PC-3 (cell line): ENCODE measurements around the gene CEL. TPM values are rescaled to one million over a fixed set of nuclear protein-coding genes. Genes with fewer than 3 reads are reported as not detected.

Experiments used
- ATAC-seq: fragments of 200-7000 bp; cut with Tn5 transposase; 2 replicates; pipeline ENCODE4 v1.9.1; 2020; ENCODE audit warnings: mild to moderate bottlenecking, moderate library complexity
- BruUV-seq: library from RNA; stranded (reverse); fragments of 400-500 nt; replicated peaks from 2 replicates; lab custom pipeline; 2021; lab: Mats Ljungman, UMichigan
- CTCF ChIA-PET: fragments of 300-600 bp; sonication (Branson Sonifier 250); formaldehyde crosslinking; loops from one replicate; lab custom pipeline; 2022; ENCODE audit warnings: antibody characterized with exemption; lab: Charles Lee
- POLR2A ChIA-PET: fragments of 300-600 bp; sonication (Branson Sonifier 250); formaldehyde crosslinking; loops from one replicate; lab custom pipeline; 2022; ENCODE audit warnings: antibody characterized with exemption; ENCODE audit not compliant: unreplicated experiment; lab: Charles Lee
- DNase-seq: peaks from one replicate; pipeline ENCODE4 v3.0.0-alpha.2; 2015
- H2AFZ ChIP-seq: fragments of 300-600 bp; sonication (generic); 2 replicates; pipeline ENCODE4 v1.6.0; 2016; ENCODE audit warnings: antibody characterized with exemption, low read length
- H3F3A ChIP-seq: fragments of 300-600 bp; sonication (generic); one replicate; pipeline ENCODE4 v1.6.0; 2017; ENCODE audit warnings: antibody characterized with exemption, low read length, control low read depth, mild to moderate bottlenecking; ENCODE audit not compliant: unreplicated experiment
- H3K27ac ChIP-seq: fragments of 300-600 bp; sonication (generic); 2 replicates; pipeline ENCODE4 v1.5.1; 2016; ENCODE audit warnings: mild to moderate bottlenecking, low read length
- H3K27me3 ChIP-seq: fragments of 300-600 bp; sonication (generic); 2 replicates; pipeline ENCODE4 v1.6.1; 2016; ENCODE audit warnings: low read length, mixed read lengths
- H3K36me3 ChIP-seq: fragments of 300-600 bp; sonication (generic); 2 replicates; pipeline ENCODE4 v1.6.1; 2016; ENCODE audit warnings: low read depth, mixed run types, low read length, mixed read lengths
- H3K4me1 ChIP-seq: fragments of 300-600 bp; sonication (generic); 2 replicates; pipeline ENCODE4 v1.5.1; 2016; ENCODE audit warnings: low read length; ENCODE audit not compliant: insufficient read depth
- H3K4me2 ChIP-seq: fragments of 300-600 bp; sonication (generic); 2 replicates; pipeline ENCODE4 v1.6.0; 2016; ENCODE audit warnings: low read length
- H3K4me3 ChIP-seq: fragments of 300-600 bp; sonication (generic); 2 replicates; pipeline ENCODE4 v1.5.1; 2016; ENCODE audit warnings: mild to moderate bottlenecking, low read length, mixed read lengths
- H3K79me2 ChIP-seq: fragments of 300-600 bp; sonication (generic); 2 replicates; pipeline ENCODE4 v1.6.1; 2017; ENCODE audit warnings: low read length, mixed read lengths
- H3K9ac ChIP-seq: fragments of 300-600 bp; sonication (generic); 2 replicates; pipeline ENCODE4 v1.6.0; 2016; ENCODE audit warnings: mild to moderate bottlenecking, low read length
- H3K9me2 ChIP-seq: fragments of 300-600 bp; sonication (generic); replicated peaks from 2 replicates; pipeline ENCODE4 v1.6.1; 2016; ENCODE audit warnings: mixed run types, low read length, mixed read lengths
- H3K9me3 ChIP-seq: fragments of 300-600 bp; sonication (generic); 2 replicates; pipeline ENCODE4 v1.6.1; 2016; ENCODE audit warnings: low read length, mixed read lengths
- H4K20me1 ChIP-seq: fragments of 300-600 bp; sonication (generic); 2 replicates; pipeline ENCODE4 v1.6.1; 2016; ENCODE audit warnings: low read length, mixed read lengths
- CTCF ChIP-seq: fragments of 300-600 bp; sonication (generic); conservative IDR thresholded peaks from 2 replicates; pipeline ENCODE4 v1.5.1; 2017; ENCODE audit warnings: antibody characterized with exemption, low read depth, mild to moderate bottlenecking, low read length
- EZH2 ChIP-seq: fragments of 300-600 bp; sonication (generic); IDR thresholded peaks from one replicate; pipeline ENCODE4 v1.6.1; 2017; ENCODE audit warnings: antibody characterized with exemption, mild to moderate bottlenecking, low read length; ENCODE audit not compliant: unreplicated experiment
- EZH2phosphoT487 ChIP-seq: fragments of 300-600 bp; sonication (generic); IDR thresholded peaks from 2 replicates; pipeline ENCODE4 v1.6.1; 2018; ENCODE audit warnings: mild to moderate bottlenecking, antibody characterized with exemption, low read length, borderline replicate concordance
- intact Hi-C: fragments of 100-400 bp; cut with micrococcal nuclease; formaldehyde crosslinking; loops from 2 replicates; pipeline ENCODE4 v1.9.0; 2023
- total RNA-seq: library from RNA; depleted of rRNA; stranded (reverse); fragments of >200 nt; gene quantifications from 2 replicates; pipeline ENCODE4 v1.2.3, GENCODE V29; 2014

Gene CEL
- total RNA-seq, 1 experiment from 2014 or later, result 0.47 TPM

GRCh38 chr9:133086894-133087293 is 25.1 kb downstream of the CEL start:
- H3K9ac ChIP-seq, result no peak overlapping the region
- H3K9me3 ChIP-seq, result no peaks in the 10 kb centered on the region
- intact Hi-C loops, result no loop called here
- no peak overlapping the region for H3K4me2 ChIP-seq
- no peak for ATAC-seq
- H2AFZ ChIP-seq, result no peak overlapping the region
- POLR2A ChIA-PET, result no interaction called here
- H3K9me2 ChIP-seq, result no peaks in the 10 kb centered on the region
- H3F3A ChIP-seq, result no peaks in the 10 kb centered on the region
- H4K20me1 ChIP-seq, result no peaks in the 10 kb centered on the region
- H3K27ac ChIP-seq, result no peak overlapping the region
- CTCF ChIA-PET, result no interaction called here
- no peak overlapping the region for H3K4me3 ChIP-seq
- BruUV-seq, result no TSS peak
- H3K79me2 ChIP-seq, result no peaks in the 10 kb centered on the region
- H3K4me1 ChIP-seq, result no peaks in the 10 kb centered on the region
- H3K27me3 ChIP-seq, result no peaks in the 10 kb centered on the region
- no peaks in the 10 kb centered on the region for H3K36me3 ChIP-seq
- DNase-seq, result no peak
- TF ChIP-seq CTCF, result no peak
- no peak for TF ChIP-seq EZH2
- no peak for TF ChIP-seq EZH2phosphoT487

GRCh38 chr9:133087429-133088145 is 25.8 kb downstream of the CEL start:
- H3K9me2 ChIP-seq, result no peaks in the 10 kb centered on the region
- ATAC-seq, result no peak
- CTCF ChIA-PET, result no interaction called here
- H3K27me3 ChIP-seq, result no peaks in the 10 kb centered on the region
- no peaks in the 10 kb centered on the region for H3F3A ChIP-seq
- H4K20me1 ChIP-seq, result no peaks in the 10 kb centered on the region
- no peaks in the 10 kb centered on the region for H3K36me3 ChIP-seq
- no peaks in the 10 kb centered on the region for H3K9me3 ChIP-seq
- BruUV-seq, result no TSS peak
- intact Hi-C loops, result no loop called here
- H3K4me1 ChIP-seq, result no peaks in the 10 kb centered on the region
- no peak overlapping the region for H3K4me3 ChIP-seq
- H2AFZ ChIP-seq, result no peak overlapping the region
- no peaks in the 10 kb centered on the region for H3K79me2 ChIP-seq
- H3K27ac ChIP-seq, result no peak overlapping the region
- H3K4me2 ChIP-seq, result no peak overlapping the region
- H3K9ac ChIP-seq, result no peak overlapping the region
- POLR2A ChIA-PET, result no interaction called here
- no peak for DNase-seq
- no peak for TF ChIP-seq EZH2
- TF ChIP-seq CTCF, result no peak
- no peak for TF ChIP-seq EZH2phosphoT487

- H3K9me2 ChIP-seq, result no peaks in the 10 kb centered on the region
- no peak overlapping the region for H2AFZ ChIP-seq
- no peaks in the 10 kb centered on the region for H3K79me2 ChIP-seq
- no peaks in the 10 kb centered on the region for H3K9me3 ChIP-seq
- ChIA-PET CTCF (no interaction called here), POLR2A (no interaction called here)
- no peaks in the 10 kb centered on the region for H3K36me3 ChIP-seq
- intact Hi-C loops, result no loop called here
- no peak overlapping the region for H3K4me3 ChIP-seq
- no peaks in the 10 kb centered on the region for H4K20me1 ChIP-seq
- BruUV-seq, result no TSS peak
- H3K4me1 ChIP-seq, result no peaks in the 10 kb centered on the region
- H3K4me2 ChIP-seq, result no peak overlapping the region
- ATAC-seq, result no peak
- no peak overlapping the region for H3K9ac ChIP-seq
- H3K27ac ChIP-seq, result no peak overlapping the region
- TF ChIP-seq CTCF (no peak), EZH2 (no peak), EZH2phosphoT487 (no peak)
- no peaks in the 10 kb centered on the region for H3F3A ChIP-seq
- H3K27me3 ChIP-seq, result no peaks in the 10 kb centered on the region
- no peak for DNase-seq
Measured at GRCh38 chr9:133088146-133088750, 26.5 kb downstream of the CEL start.
